HG03175 (cell line): ENCODE measurements around the gene CDC42BPB.

Source experiments
- ATAC-seq: cut with Tn5 transposase; IDR thresholded peaks from one replicate; pipeline ENCODE4 v1.9.1; 2021; ENCODE audit warnings: mild to moderate bottlenecking, moderate library complexity; ENCODE audit not compliant: unreplicated experiment

CDC42BPB gene

DNA sequence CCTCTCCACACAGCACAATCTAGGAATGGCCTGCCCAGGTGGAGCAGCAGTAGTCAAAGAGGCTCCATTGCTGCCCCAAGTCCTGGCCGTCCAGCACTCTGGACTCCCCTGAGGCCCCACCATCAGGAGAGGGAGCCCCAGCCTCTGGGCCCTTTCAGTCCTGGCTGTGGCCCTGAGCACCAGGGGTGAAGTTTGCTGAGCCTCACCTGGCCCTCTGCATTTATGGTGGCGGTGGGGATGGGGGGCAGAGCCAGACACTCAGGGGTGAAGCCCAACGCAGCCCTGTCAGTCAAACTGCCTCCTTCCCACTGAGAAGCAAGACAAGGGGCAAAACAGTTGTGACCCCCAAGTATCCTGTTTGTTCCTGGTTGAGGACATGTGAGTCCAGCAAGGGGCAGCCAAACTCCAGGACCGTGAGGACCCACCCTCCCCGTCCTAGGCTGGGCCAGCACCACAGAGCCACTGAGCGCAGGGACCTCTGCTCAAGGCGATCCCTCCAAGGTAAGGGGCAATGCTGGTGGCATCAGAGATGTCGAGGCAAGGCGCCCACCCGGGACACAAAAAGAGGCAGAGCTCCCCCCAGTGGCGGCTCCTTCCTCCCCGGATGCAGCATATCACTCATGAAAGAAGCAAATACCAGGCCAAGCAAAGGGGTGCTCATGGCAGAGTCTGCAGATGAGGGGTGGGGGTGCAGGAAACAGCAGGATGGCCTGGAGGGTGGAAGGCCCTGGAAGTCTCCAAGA is 139.7 kb downstream of the CDC42BPB start:
- ATAC-seq, result no peak

GRCh38 chr14:102917056-102917385 is 140.3 kb downstream of the CDC42BPB start:
- no peak for ATAC-seq

DNA sequence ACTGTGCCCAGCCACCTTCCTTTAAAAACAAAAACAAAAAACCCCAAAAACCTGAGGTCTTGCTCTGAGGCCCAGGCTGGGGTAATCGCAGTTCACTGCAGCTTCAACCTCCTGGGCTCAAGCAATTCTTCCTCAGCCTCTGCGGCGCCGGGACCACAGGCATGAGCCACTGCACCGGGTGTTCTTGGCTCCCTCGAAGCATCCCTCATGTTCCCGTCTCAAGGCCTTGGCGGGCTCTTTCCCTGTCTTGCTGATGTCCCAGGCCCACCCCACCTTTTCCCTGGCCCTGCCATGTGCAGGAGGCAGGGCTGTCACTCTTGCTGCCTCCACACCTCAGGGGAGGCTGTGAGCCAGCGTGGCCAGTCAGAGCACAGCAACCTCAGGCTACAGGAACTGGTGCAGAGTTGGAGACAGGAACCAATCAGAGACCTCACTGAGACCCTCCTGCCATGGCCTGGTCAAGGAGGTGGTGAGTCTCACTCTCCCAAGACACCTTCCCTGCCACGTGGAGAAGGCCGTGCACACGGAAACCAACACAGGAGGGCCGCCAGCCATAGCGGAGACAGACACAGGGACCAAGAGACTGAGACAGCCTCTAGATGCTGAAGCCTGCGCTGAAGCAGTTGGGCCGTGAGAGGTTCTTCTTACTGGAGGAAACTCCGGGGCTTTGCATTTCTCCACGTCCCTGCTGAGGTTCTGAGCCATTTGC is 140.8 kb downstream of the CDC42BPB start:
- no peak for ATAC-seq

GRCh38 chr14:102915292-102916110 is 141.8 kb downstream of the CDC42BPB start:
- no peak for ATAC-seq

DNA sequence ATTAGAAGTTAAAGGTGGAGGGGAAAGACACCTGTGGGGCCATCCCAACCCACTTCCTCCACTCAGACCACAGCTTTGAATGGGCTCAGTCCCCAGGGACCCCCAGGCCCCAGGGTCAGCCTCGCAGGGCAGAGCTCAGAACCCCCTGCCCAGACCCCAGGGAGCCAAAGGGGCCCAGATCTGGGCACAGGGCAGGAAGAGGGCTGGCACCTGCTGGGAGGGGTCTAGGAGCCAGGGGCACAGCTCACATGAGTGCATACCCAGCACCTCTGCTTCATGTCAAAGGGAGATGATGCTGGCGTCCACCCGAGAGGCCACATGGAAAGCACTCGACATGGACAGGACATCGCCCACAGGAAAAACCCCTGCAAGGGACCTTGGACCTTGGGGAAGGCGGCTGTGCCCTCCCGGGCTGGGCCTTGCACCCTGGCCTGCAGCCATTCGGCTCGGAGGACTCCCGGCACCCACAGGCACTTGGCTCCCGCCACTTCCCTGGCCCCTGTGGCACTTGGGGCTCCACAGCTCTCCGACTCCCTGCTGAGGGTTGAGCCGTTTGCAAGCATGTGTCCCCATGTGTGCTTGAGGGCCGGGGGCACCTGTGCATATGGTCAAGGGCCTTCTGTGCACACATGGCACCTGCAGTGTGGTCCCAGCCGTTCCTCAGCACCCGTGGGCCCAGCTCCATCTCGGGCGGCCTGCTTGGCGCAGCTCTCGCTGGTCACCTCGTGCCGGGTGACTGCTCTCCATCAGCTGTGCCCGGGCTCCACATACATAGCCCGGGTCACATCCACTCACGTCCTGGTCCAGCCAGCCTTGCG is 142.7 kb downstream of the CDC42BPB start:
- no peak for ATAC-seq

DNA sequence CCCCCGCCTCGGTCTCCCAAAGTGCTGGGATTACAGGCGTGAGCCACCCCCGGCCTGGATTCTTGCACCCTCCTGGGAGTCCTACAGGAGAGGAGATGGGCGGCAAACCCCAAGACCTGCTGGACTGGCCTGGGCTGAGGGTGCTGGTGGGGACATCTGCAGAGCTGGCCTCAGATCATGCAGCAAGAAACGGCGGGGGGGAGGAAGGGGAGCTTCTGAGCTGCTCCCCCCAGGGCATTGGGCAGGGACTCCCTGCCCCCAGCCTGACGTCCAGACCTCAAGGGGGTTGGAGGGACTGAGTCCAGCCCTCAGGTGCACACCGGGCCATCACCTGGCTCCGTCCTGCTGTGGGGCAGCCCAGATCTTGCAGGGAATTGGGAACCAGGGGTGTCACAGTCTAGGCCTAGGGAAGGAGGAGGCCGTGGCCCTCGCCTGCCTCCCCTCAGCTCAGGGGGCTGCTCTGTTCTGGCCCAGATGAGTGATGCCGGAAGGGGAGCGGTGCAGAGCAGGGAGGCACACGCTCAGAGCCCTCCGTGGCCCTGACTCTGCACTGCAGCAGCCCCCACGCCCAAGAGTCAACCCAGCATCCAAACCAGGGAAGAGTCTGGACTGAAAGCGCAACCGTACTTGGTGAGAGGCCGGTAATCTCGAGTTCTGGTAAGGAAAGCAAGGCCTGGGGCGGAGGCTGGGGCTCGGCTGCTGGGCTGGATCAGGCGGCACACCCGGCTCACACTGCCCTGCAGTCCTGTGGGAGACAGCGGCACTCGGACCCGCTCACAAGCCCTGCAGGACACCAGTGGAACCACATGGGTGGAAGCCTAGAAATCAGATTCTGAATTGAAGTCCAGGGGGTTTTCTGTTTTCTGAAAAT is 143.8 kb downstream of the CDC42BPB start:
- no peak for ATAC-seq

DNA sequence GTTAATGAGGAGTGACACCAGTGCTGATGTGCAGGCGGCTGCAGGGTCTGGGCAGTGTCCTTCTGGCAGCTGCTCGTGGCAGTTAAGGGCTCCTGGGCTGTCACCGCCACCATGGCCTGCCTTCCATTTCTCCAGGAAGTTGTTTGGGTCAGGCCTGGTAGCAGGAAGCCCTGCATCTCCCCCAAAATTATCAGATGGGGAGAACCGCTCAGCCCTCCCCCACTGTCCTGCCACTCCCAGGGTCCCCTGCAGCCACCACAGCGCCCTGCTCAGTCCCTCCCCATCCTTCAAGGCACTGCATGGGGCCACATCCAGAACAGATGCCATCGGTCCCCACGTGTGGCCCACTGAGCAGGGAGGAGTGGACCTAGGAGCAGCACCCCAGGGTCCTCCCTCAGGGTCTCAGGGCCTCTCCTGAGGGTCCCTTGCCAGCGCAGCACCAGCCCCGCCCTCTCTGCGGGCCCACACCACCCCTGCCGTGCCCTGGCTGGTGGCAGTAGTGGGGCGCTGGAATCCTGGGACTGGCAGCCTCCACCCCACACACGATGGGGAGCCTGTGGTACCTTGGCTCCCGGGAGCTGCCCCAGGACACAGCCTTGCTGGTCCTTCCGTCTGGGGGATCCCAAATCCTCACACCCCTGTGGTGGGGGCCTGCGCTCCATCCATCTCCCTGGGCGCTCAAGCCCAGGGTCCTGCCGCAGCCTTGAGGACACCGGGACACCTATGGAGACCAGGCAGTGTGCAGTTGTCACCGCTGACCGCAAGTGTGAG is 145.2 kb downstream of the CDC42BPB start:
- ATAC-seq, result no peak

DNA sequence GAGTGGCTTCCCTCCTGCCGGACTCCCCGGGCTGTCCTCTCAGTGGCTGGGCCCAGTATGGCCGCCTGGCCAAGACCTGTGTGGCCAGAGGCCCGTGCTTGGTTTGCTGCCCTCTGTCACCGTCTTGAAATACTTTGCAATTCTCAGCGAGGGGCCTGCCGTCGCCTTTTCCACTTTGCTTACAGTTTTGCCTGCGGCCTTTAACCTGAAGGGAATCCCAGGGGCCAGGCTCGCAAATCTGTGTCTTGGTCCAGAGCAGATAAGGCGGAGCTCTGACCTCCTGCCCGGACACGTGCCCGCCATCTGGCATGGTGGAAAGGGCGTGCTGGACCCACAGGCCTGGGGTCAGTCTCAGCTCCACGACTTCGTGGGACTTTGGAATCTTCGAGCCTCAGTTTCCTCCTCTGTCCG is 145.8 kb downstream of the CDC42BPB start:
- ATAC-seq, result no peak

- no peak for ATAC-seq
Measured at GRCh38 chr14:102910442-102910841, 146.9 kb downstream of the CDC42BPB start.

DNA sequence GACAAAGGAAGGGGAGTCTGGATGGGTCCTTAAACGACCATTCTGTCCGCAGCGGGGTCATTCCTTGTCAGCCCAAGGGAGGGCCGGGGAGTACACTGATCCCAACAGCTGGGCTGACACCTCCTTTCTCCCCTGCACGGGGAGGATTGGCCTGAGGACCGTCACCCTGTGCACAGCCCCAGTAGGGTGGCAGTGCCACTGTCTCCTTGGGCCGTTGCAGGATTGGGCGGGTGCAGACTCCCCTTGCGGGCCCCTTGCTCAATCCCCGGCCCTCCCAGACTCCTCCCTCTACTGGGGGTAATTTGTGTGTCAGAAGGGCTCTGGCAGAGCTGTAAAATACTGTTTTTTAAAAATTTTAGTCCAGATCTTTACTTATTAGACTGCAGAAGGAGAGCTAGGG is 147.4 kb downstream of the CDC42BPB start:
- no peak for ATAC-seq

GRCh38 chr14:102909462-102909861 is 147.9 kb downstream of the CDC42BPB start:
- no peak for ATAC-seq

DNA sequence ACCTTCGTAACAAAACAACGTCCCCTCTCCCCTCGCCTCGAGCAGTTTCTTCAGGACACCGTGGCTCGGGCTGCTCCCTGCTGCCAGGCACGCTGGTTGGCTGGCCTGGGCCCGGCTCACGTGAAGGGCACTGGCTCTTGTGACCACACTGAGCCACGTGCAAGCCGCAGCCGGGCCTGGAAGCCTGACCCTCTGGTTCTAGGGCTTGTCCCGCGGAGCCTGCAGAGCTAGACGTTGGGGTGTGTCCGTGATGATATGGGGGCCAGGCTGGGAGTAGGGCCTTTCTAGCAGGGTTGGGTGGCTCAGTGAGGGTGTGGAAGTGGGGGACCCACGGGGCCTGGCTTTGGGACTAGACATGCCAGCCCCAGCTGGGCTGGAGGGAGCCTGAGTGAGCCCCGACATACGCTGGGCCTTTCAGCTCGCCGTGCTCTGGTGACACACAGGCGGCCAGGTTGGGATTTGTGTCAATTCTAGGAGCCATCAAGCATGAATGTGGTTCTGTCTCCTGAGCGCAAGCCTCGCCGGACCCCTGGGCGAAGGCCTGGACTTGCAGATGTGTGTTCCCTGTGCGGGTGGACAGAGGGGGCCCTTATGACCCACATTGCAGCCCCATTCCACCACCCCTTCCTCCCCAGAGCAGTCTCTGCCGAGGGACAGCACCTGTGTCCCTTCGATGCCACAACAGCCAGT is 148.4 kb downstream of the CDC42BPB start:
- ATAC-seq, result no peak

DNA sequence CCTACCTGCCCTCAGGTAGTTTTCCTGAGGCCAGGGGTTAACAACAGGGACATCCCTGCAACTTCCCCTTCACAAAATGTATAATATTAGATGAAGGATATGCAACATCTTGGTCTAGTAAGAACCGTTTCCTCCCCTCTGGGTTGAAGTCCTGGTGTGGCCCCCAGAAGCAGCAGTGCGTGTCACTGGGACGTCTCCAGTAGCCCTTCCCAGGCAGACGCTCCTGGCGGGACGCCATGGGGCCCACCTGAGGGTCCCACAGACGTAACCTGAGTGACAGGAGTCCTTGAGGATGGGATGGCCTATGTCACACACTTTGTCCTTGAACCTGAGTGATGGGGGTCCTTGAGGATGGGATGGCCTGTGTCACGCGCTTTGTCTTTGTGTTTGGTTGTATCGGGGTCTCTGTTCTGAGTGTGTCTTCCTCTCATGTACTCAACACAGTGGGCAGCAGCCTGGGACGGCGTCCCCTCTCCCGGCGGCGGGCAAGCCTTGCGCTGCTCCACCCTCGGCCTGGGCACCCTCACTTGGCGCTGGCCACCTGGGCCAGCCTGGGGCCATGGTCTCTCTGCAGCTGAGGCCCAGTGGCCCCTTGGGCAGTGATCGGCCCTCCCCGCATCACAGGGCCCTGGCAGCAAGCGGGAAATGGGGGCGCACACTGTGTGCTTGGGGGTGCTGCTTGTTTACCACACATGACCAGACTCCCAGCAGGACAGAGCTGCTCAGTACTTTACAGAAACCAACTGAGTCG is 149.2 kb downstream of the CDC42BPB start:
- ATAC-seq, result no peak

DNA sequence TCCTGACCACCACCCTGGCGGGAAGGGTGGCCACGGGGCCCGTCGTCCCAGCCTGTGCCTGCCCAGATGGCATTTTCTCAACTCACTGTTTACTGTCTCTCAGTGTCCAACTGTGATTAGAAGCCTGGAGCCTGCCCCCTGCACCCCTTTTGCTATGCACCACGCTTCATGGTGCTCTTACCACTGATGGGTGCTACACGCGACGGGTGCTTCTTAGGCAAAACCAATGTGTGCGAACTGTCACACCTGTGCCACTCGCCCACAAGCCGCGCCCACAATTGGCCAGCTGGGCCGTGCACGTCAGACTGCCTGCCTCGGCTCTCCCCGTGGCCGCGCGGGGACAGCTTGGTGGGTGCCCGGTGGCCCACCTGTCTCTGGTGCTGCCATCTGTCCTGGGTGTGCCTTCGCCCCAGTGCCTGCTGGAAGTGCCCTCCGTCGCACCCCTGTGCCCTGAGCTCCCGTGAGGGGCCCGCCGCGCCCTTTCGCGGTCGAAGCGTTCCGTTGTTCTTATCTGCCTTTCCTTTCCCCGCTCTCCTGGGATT is 150.0 kb downstream of the CDC42BPB start:
- no peak for ATAC-seq

- ATAC-seq, result no peak
Measured at GRCh38 chr14:102906616-102907302, 150.6 kb downstream of the CDC42BPB start.

DNA sequence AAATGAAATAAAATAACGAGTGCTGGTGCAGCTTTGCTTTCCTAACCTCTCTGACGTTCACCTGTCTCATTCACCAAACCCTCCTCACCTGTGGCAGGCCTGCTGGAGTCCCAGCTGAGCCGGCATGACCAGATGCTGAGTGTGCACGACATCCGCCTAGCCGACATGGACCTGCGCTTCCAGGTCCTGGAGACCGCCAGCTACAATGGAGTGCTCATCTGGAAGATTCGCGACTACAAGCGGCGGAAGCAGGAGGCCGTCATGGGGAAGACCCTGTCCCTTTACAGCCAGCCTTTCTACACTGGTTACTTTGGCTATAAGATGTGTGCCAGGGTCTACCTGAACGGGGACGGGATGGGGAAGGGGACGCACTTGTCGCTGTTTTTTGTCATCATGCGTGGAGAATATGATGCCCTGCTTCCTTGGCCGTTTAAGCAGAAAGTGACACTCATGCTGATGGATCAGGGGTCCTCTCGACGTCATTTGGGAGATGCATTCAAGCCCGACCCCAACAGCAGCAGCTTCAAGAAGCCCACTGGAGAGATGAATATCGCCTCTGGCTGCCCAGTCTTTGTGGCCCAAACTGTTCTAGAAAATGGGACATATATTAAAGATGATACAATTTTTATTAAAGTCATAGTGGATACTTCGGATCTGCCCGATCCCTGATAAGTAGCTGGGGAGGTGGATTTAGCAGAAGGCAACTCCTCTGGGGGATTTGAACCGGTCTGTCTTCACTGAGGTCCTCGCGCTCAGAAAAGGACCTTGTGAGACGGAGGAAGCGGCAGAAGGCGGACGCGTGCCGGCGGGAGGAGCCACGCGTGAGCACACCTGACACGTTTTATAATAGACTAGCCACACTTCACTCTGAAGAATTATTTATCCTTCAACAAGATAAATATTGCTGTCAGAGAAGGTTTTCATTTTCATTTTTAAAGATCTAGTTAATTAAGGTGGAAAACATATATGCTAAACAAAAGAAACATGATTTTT is 151.9 kb downstream of the CDC42BPB start:
- ATAC-seq, result no peak
